ENCODE data around the gene RASA3.

The RASA3 gene

DNA sequence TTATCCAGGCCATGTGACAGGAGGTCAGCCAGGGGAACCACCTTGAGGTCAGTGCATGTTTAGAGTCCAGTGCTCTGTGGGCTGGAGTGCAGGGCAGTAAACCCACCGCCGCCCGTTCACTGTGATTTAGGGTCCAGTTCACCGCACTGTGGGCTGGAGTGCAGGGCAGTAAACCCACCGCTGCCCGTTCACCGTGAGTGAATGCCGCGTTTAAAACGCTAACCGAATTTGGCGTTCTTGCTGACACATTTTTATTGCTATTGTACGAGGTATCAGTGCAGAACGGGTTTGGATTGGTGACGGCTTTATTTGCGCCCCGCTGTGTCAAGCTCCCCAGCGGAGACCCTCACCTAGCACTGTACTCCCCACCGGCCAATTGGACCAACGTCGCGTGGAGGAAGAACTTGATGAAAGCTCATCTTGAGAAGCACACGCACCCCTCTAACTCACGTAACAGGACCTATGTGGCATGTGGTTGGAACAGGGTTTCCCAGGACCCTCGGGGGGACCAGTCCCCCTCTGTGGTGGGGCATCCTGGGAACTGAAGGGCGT lies 186.5 kb downstream of the RASA3 start:
- TF ChIP-seq, protein P1, sequence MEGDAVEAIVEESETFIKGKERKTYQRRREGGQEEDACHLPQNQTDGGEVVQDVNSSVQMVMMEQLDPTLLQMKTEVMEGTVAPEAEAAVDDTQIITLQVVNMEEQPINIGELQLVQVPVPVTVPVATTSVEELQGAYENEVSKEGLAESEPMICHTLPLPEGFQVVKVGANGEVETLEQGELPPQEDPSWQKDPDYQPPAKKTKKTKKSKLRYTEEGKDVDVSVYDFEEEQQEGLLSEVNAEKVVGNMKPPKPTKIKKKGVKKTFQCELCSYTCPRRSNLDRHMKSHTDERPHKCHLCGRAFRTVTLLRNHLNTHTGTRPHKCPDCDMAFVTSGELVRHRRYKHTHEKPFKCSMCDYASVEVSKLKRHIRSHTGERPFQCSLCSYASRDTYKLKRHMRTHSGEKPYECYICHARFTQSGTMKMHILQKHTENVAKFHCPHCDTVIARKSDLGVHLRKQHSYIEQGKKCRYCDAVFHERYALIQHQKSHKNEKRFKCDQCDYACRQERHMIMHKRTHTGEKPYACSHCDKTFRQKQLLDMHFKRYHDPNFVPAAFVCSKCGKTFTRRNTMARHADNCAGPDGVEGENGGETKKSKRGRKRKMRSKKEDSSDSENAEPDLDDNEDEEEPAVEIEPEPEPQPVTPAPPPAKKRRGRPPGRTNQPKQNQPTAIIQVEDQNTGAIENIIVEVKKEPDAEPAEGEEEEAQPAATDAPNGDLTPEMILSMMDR (IDR thresholded peaks at IDR 0.05; ENCODE audit: low read depth, low read length): no peak
- no peak overlapping the region for H3K4me3 ChIP-seq (ENCODE audit: low read depth, low read length)
- DNase-seq (ENCODE audit: low read depth, low spot score): no peak
- in situ Hi-C loops (cut with HindIII; ENCODE audit: low sequenced_read_pairs): no loop called here

DNA sequence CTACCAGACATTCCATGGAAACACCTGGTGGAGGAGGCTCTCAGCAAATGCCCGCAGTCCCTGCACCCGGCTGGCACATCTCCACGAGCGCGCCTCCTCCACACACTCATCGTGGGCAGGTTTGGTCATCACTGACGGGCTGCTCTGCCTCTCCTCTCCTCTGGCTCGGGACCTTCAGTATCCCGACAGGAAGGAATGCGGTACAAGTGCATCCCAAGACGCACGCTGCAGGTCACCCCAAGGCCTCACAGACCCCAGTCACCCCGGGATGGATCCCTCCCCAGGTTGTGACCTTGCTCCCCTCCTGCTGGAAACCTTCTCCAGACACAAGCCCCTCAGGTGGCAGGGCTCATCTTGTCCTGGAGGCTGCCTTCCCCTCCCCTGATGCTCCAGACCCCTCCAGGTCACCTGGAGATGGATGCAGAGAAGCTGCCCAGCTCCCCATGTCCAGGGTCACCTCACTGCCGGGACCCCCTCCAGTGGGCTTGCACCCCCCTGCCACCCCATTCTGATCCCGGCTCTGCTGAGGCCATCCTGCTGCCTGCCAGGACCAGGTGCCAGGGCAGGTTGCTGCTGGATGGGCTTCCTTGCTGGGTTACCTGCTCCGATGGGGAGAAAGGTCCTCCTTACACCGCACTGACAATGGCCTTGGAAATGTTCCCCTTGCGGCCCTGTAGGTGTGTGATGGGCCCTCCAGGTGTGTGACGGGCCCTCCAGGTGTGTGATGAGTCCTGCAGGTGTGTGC lies 188.4 kb downstream of the RASA3 start:
- in situ Hi-C loops (cut with HindIII; ENCODE audit: low sequenced_read_pairs): no loop called here
- TF ChIP-seq, protein P1 (IDR thresholded peaks at IDR 0.05; ENCODE audit: low read depth, low read length): no peak
- no peak for DNase-seq (ENCODE audit: low read depth, low spot score)
- H3K4me3 ChIP-seq (ENCODE audit: low read depth, low read length): no peak overlapping the region

DNA sequence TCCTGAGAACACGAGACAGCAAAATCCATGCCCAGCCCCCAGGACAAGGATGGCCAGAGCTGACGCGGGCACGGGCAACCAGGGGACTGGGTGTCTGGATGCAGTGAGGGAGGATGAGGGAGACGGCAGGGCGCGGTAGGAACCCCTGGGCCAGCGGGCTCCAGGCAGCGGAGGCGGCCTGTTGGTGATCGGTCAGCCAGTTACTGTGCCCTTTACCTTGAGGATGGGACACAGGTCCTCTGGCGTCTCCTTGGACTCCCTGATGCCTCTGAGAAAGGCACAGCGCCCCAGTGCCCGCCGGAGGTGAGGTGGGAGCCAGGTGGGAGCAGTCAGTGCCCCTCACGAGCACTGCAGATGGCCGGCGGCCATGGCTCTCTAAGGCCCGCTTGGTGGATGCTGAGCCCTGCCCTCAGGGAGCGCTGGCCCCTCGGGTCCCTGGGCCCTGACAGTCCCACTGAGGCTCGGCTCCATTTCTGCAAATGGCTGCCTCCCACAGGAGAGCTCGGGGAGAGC lies 189.8 kb downstream of the RASA3 start:
- in situ Hi-C loops (cut with HindIII; ENCODE audit: low sequenced_read_pairs): no loop called here
- H3K4me3 ChIP-seq (ENCODE audit: low read depth, low read length): no peak overlapping the region
- TF ChIP-seq, protein P1 (IDR thresholded peaks at IDR 0.05; ENCODE audit: low read depth, low read length): no peak
- no peak for DNase-seq (ENCODE audit: low read depth, low spot score)

DNA sequence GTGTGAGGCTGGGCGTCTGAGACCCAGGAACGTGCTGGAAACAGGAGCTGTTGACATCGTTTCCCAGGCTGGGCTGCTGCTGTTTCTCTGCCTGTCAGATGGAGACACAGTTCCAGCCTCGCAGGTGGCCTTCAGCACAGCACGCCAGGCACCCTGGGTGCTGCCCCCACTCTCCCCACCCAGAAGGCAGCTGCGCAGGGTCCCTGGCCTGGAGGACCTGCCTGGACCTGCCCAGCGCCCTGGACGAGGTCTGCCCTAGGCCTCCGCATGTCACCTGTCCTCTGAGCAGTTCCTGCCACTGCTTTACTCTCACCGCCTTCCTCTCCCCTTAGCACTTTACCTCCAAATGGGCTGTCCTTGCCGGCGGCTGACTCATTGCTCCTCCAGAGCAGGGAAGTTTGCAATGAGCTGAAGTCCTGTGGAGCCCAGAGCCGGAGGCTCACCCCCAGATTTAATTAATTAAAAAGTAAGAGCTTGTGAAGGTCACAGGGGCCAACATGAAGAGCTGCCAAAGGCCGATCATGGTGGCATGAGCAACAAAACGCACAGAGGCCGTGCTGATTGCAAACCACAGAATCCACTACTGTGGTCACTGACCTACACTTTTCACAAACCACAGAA lies 190.7 kb downstream of the RASA3 start:
- in situ Hi-C loops (cut with HindIII; ENCODE audit: low sequenced_read_pairs): no loop called here
- peak; percentile 77 for DNase-seq (ENCODE audit: low read depth, low spot score)
- no peak overlapping the region for H3K4me3 ChIP-seq (ENCODE audit: low read depth, low read length)
- TF ChIP-seq, protein P1 (IDR thresholded peaks at IDR 0.05; ENCODE audit: low read depth, low read length): no peak

DNA sequence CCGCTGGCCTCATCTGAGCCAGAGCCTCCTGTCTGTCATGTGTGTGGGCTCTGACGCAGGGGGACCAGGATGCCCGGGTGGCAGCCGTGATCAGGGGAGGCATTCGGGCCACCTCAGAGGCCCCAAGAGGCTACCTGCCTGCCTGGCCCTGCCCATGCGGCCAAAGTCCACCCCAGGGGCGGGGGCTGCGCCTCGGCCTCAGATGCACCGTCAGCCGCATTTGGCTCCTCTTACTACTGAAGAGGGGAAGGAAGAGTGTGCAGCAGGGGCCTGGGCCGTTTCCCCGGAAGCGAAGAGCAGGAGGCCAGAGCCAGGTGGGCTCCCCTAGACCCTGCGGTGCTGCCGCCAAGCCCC lies 192.5 kb downstream of the RASA3 start:
- in situ Hi-C loops (cut with HindIII; ENCODE audit: low sequenced_read_pairs): no loop called here
- TF ChIP-seq, protein P1 (IDR thresholded peaks at IDR 0.05; ENCODE audit: low read depth, low read length): no peak
- H3K4me3 ChIP-seq (ENCODE audit: low read depth, low read length): no peak overlapping the region
- no peak for DNase-seq (ENCODE audit: low read depth, low spot score)

DNA sequence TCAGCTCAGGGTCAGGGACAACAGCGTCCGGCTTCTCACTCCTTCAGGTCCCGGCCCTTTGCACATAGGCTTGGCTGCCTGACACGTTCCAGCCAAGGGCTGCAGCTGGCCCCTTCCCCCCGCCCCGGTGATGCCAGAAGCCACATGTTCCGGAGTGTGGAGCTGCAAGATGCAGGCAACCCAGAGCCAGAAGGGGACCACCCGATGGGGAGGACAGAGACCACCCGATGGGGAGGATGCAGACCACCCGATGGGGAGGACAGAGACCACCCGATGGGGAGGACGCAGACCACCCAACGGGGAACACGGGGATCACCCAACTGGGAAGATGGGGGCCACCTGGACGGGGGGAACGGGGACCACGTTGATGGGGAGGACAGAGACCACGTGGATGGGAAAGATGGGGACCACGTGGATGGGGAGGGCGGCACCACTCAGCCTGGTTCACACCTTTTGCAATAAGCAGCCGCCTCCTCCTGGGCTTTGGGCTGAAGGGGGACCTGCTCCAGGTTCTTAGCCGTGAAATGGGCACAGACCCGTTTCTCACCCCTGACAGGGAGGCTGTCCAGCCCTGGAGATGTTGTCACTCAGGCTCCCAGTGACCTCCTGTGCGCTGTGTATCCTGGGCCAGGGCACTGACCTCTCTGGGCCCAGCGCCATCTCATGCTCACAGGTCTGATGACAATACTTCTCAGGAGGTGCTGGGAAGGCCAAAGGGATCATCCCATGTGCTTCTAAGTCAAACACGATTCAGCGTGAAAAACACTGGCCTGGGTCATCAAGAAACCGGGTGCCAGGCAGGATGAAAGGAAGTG lies 193.1 kb downstream of the RASA3 start:
- no peak overlapping the region for H3K4me3 ChIP-seq (ENCODE audit: low read depth, low read length)
- in situ Hi-C loops (cut with HindIII; ENCODE audit: low sequenced_read_pairs): no loop called here
- no peak for DNase-seq (ENCODE audit: low read depth, low spot score)
- TF ChIP-seq, protein P1 (IDR thresholded peaks at IDR 0.05; ENCODE audit: low read depth, low read length): no peak

Data from astrocyte of the spinal cord (primary cell).